Cerebellar cortex (tissue), 1 donor: ENCODE results near the gene KIAA1210.

Source experiments
- DNase-seq: peaks from one replicate; pipeline ENCODE4 v3.0.0-alpha.2; 2015; ENCODE audit warnings: low spot score

The KIAA1210 gene

DNA sequence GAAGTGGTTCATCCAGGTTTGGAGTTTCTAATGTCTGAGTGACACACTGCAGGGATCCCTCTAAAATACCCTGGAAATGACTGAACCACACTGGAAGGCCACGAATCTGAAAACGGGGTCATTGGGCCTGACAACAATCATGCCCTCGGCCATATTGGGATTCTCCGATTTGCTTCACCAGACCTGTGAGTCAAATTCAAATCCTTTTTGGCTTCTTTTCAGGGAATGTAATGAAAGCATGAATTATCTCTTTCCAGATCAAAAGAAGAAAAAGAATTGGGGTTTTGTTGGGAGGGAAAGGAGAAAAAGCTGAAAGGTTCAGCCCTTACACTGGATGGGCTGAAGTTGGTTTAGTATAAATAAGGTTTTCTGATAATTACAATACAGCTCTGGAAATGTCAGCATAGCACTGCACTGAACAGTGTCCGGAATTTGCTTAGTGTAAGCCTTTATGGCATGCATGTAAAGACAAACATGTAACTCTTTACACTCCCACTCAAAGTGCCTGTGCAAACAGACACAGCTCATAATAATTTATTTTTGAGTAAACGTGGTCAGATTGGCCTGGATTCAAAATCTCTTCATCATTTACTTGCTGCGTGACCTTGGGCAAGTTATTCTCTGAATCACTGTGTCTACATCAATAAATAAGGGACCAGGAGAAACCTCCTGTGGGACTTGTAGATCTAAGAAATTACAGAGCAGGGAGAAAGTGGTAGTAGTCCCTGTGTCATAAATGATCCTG is 33.4 kb downstream of the KIAA1210 start:
- DNase-seq, result no peak

DNA sequence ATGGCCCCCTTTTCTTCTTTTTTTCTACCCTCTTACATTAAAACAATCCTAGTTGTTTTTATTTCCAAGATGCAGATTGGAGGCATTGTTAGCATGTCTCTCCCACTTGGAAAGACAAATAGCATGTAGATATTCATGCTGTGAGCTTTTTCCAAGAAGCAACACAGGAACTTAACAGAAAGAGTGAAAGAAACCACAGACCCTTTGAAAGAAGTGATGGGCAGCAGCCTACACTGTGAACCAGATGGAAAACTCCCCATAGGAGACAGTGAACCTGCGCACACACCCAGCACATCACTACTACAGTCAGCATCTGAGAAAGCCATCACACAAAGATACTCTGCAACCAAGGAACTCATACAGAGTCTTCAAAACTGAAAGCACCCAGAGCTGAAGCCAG is 37.0 kb downstream of the KIAA1210 start:
- no peak for DNase-seq

DNA sequence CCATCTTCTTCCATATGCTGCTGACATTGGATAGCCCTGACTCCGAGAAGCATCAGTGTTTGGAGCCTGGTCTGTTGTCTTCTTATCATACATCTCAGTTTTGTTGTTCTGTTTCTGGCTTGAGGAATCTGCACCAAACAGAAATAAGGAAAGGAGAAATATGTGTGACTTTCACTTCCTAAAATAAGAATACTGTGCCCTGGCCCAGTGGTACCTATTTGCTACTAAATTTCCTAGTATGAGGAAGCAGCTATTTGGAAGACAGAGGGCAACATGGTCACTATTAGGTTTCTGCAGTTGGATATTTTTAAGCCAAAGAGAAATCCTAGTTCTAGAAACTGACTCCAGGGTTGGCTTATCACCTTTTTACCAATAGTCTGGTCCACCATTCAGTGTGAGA is 38.0 kb downstream of the KIAA1210 start:
- no peak for DNase-seq

DNA sequence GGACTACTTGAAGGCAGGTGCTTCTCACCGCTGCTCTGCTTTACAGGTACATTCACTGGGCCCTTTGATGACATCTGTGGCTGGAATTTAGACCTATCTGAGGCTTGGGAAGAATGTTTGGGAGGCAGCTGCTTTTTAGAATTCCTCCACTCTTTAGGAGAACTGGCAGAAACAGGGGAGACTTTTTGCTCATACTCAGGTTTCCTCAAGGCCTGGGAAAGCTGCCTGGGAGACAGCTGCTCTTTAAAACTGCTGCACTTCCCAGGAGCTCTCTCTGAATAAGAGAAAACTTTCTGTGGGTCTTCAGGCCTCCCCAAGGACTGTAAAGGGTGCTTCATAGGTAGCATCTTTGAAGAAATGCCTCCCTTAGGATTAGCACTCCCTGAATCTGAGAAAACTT is 40.5 kb downstream of the KIAA1210 start:
- no peak for DNase-seq

DNA sequence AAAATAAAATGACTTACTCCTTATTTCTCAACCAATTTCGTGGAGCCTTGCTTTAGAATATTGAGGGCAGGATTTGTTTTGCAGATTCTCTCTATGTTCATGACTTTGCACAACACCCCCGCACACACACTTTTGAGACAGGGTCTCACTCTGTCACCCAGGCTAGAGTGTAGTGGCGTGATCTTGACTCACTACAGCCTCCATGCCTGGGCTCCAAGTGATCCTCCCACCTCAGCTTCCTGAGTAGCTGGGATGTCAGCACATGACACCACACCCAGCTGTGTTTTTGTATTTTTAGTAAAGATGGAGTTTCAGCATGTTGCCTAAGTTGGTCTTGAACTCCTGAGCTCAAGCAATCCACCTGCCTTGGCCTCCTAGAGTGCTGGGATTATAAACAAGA is 42.8 kb downstream of the KIAA1210 start:
- no peak for DNase-seq

DNA sequence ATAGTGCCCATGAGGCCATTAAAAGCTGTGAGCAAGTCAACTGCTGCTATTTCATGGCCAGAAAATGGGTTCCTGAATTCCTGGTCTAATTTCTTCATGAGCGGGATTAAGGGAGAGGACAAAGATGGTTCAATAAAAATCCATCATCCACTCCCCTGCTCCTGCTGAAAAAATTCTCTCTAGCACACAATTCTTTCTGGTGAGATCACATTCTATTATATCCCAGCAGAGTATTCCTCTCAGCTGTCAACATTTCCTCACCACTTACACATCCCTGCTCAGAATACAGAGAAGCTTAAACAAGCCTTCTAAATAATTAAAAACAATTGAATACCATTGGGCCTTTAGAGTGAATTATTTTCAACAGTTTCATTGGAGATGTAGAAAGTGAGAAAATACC is 45.3 kb downstream of the KIAA1210 start:
- no peak for DNase-seq

DNA sequence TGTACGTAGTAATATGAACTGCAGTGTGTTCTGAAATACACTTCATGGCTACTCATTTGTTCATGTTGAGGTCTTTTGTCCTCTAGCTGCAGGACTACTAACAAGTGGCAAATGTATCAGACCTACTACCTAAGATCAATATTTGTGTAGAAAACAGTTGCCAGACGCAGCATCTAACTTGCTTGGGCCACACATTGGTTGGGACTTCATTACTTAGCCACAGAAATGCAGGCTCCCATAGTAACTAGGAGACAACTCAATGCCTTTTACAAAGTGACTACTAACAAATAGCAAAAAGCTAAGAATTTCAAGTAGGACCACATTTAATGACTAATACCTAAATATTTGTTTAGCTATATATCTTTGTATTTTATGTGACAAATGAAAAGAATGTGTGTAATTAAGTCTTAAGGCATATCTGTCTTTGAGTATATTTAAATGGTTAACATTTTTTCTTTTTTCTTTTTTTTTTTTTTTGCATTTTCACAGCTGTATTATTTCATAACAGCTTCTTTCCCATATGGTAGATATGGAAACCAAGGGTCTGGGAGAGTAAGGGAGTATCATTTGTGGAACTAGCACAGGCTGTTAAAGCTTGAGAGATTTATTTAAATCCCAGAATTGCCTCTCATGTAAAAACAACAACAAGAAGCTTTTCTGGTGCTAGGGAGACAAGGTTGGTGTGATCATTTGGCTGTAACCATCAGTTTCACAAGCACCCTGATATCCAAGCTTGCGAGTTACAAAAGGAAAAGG is 52.2 kb downstream of the KIAA1210 start:
- no peak for DNase-seq

DNA sequence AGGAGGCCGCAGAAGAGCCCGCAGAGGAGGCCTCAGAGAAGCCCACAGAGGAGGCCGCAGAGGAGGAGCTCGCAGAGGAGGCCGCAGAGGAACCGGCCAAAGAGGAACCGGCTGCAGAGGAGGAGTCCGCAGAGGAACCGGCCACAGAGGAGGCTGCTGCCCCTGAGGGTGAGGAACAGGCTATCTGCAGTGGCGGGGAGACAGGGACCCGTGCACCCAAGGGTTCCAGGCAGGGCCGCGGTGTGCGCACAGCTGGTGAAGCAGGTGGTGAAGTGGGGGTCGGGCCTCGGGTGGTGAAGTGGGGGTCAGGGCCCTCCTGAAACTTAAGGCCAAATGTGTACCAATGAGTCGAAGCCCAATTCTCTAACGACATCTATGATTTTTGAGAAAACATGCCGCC is 53.7 kb downstream of the KIAA1210 start:
- DNase-seq, result no peak

DNA sequence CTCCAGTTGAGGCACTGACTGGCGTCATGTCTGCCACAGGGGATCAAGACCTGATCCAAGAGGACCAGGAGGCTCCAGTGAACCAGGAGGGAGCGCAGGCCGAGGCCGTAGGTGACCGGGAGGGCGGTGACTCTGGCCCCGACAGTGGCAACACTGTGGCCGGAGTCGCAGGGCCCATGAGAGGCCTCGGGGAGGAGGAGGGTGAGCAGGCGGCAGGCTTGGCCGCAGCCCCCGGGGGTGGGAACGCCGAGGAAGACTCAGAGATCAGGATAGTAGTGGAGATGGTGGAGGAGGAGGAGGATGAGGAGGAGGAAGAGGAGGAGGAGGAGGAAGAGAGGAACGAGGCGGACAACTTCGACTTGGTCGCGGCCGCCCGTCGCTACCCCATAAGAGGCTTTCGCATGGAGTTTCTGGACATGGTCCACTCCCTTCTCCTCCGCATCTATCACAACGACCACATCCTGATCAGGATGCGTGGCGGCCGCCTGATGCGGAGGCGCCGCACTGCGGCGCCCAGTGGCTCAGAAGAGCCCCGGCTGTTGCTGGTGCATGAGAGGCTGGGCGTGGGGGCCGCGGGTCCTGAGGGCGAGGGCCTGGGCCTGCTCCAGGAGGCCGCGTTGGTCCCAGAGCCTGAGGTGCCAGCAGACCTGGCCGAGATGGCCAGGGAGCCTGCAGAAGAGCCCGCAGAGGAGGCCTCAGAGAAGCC is 54.3 kb downstream of the KIAA1210 start:
- DNase-seq, result no peak

DNA sequence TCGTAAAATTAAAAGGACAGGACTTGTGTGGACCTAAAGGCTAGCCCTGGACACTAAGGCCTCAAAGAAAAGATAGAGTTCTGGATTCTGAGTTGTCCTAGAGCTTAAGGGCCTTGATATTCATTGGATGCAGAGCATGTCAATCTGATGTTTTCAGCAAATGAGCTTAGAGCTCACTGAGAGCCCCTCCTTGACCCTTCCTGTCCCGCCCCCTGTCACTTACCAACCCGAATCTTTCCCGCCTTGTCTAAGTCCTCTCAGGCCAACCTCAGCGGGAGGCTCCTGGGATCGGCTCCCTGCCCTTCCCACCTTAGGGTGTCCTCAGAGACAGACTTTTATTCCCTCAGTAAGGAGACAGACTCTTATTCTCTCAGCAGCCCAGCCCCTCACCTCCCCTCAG is 54.9 kb downstream of the KIAA1210 start, which contains the start of gene CT47C1:
CT47C1 (plus strand) TSS at position 250 of the 400 bp plus-strand sequence. CDS start 233 bp downstream, outside the sequence.
- DNase-seq, result no peak

DNA sequence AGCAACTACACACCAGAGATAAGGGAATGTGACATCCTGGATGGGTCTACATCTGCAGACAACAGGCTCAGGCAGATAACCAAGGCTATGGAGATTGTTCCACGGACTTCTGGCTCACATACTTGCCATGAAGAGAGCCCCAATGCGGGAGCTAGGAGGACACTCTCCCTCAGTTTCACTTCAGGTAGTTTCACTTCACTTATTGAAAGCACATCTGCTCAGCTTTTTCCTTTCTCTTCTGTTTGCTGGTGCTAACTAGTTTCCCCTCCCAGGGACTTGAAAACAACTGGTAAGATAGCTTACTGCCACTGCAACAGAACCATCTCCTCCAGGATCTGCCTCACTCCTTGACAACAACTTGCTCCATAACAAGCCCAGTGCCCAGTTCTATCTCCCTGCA is 56.2 kb downstream of the KIAA1210 start:
- no peak for DNase-seq

DNA sequence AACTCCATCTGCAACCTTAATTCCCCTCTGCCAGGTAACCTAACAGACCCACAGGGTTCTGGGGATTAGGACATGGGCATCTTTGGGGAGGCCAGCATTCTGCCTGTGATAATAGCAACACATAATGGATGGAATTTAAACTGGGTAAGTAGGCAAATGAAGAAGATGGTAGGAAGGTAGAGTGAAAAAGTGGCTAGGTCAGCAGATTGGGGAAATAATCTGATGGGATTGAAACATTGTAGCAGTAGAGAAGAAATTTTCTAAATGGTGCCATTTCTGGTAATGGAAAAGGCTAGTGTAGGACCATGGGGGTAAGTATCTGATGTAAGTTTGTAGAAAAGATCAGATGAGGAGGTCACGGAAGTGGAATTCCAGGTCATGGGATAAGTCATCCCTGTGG is 57.9 kb downstream of the KIAA1210 start:
- no peak for DNase-seq

DNA sequence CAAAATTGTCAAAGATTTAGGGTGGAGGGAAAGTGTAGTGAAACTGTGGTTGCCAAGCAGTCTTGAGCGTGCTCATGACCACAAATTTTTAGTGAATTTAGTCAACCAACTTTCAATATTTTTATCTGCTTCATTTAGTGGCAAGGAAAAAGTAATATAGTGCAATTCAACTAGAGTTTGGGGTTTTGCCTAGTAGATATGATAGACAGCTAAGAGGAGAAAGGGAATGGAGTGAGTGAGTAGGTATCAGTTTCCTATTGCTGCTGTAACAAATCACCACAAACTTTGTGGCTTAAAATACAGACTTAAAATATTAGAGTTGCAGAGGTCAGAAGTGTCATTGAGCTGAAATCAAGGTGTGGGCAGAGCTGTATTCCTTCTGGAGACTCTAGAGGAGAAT is 58.5 kb downstream of the KIAA1210 start:
- DNase-seq, result no peak

DNA sequence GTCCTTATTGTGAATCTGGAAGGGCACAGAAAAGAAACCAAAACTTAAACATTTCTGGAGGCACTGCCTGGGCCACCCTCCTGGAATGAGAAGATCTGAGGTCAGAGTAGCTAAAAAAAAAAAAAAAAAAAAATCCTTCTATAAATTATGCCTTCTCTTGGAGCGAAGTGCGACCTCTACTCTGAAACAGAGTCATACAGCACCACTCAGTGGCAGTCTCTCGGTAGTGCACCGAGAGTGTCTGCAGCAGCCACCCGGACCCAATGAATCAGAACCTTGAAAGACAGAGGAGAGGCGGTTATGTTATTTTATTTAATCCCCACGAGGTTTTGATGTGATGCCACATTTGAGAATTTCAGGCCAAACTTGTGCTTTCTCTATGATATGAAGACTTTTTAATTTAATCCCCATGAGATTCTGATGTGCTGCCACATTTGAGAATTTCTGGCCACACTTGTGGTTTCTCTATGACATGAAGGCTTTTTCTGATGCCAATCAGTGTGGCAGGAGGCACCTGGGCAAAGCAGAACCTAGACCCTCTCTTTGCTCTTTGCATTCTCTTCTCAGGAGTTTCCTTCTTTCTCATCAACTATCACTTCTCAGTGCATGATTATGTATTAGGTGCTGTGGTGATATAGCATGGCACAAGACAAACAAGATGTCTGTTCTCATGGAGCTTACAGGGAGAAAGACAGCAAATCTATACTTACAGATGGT is 60.4 kb downstream of the KIAA1210 start:
- peak; percentile 64 for DNase-seq

DNA sequence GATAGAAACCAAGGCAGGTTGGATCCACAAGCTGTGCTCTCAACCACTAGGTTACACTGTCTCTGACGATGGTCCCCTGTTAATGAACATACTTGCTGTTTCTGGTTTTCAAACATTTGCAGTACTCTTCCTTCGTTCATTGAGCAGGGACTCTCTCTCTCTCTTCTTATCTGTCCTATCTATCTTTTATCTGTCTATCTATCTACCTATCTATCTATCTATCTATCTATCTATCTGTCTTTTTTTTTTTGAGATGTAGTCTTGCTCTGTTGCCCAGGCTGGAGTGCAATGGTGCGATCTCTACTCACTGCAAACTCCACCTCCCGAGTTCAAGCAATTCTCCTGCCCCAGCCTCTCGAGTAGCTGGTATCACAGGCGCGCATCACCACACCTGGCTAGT is 64.2 kb downstream of the KIAA1210 start:
- no peak for DNase-seq

DNA sequence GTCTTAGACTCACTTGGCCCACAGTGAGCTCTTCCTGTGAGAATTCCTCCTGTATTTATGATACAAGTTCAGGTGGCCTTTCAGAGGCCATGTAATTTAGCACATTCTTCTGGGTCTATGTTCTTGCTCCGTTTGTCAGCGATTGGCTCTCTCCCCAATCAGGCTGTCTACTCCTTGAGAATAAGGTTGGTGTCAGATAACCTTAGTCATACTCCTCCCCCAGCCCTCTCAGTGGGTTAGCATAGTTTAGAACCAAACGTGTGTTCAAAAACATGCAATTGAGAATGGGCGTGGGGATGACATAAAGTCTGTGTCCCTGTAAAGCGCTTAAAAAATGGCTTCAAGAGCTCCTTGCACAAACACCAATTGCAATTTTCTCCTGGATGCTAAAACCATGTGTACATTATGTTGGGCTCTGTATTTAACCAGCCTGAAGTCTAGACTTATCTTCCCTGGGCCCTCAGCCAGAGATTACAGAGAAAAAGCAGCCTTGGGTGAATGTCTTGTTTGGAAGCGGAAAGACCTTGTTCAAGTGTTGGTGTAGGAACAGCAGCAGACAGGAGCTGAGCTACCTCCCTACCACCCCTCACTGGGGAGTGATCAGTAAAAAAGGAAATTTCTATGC is 64.8 kb downstream of the KIAA1210 start:
- DNase-seq, result no peak

DNA sequence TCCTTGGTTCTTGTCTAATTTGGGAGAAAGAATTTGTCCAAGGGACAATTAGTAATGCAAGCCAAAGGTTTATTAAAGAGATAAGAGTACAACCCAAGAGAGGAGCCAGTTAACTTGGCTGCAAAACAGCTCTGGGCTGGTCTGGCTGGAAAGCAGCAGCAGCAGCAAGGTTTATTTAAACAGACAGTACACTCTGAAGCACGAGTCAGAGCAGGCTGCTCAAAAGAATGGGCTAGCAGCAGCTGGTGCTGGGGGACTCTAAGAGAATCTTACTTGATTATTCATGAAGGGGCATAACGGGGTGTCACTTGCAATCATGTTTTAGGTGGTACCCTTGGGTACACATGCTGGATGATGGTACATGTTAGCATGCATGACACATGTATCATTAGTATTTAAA is 71.9 kb downstream of the KIAA1210 start:
- no peak for DNase-seq

DNA sequence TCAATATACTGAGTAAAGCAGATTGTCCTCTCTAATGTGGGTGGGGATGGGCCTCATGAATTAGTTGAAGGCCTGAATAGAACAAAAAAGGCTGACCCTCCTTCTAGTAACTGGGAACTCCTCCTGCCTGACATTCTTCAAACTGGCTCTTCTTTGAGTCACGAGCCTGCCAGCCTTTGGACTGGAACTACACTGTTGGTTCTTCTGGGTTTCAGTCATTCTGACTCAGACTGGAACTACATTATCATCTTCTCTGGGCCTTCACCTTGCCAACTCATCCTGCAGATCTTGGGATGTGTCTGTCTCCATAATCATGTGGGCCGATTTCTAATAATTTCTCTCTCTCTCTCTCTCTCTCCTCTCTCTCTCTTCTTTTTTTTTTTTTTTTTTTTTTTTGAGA is 81.7 kb downstream of the KIAA1210 start:
- DNase-seq, result no peak

DNA sequence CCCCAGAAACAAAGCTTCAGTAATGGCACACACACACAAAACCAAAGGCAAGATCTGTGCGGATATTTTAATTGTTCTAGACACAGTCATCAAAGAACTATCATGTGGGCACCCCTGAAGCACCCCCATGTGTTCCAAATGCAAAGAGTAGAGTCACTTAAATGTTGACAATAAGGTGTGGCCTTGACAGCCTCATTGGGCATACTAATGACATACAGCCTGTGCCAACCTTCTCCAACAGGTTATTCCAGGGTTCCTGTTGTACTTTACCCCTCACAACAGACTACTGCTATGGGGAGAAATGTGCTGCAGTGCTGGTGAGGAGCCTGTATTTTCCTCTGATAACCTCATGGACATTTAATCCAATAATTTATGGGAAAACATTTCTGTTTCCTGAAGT is 84.6 kb downstream of the KIAA1210 start:
- no peak for DNase-seq

DNA sequence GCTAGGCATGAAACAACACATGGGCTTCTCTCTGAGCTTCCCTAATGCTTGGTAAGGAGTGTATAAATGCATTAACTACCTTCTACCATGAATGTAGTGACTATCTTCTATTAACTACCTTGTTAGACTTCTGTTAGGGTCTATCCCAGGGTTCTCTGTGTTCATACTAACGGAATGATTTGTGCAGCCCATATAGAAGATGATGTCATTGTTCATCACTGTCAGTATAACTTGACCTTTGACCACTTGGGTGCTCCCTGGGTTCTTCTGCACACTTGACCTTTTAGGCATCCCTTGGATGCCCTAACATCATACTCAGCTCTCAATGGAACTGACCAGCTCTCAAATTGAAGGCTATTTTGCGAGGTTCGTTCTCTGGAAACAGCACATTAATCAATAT is 85.6 kb downstream of the KIAA1210 start:
- DNase-seq, result no peak

DNA sequence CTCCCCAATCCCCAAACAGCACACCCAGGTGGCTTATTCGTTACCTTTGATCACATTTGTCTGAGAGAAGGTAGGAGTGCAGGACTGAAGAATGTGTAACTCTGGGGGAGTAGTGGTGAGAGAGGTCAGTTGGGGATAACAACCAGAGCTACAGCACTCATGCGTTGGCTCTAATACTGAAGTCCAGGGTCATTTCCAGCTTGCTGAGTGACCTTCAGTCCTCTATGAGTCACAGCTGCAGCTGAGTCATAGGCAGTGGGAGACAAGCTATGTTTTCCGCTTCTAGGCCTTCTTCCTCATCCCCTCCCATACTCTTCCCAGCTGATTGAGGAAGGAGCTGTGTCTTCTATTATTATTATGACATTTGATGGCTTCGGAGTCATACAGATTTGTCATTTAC is 86.4 kb downstream of the KIAA1210 start:
- DNase-seq, result no peak

DNA sequence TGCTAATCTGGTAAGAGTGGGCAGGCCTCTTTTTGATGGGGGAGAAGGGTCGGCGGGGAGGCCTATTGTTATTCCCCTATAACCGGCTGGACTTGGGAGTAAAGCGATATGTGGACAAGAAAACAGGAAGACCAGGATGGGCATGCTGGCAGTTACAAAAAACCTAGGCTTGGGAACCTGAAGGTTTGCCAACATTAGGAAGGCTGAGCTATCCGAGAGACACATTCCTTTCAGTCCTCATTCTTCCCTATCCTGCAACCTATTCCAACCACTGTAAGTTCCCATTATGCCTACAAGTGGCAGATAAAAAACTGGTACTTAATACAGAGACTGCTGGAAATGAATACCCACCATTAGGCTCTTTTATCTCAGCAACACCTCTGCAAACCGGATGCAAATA is 87.2 kb downstream of the KIAA1210 start:
- no peak for DNase-seq
